GM12892 (cell line): ENCODE results near the gene ELL.

Source experiments
- POLR2A ChIP-seq: IDR thresholded peaks from 2 replicates; pipeline ENCODE4 v1.6.1; 2011; ENCODE audit warnings: low read depth, low read length, control low read depth
- POLR2AphosphoS5 ChIP-seq: IDR thresholded peaks from 2 replicates; pipeline ENCODE4 v1.6.1; 2011; ENCODE audit warnings: low read depth, low read length, control low read depth
- TAF1 ChIP-seq: IDR thresholded peaks from 2 replicates; pipeline ENCODE4 v1.6.1; 2011; ENCODE audit warnings: low read depth, mild to moderate bottlenecking, control low read depth, low read length, borderline replicate concordance

- TF ChIP-seq POLR2AphosphoS5: no peak
- TF ChIP-seq POLR2A: no peak
- TF ChIP-seq TAF1: no peak
Measured at GRCh38 chr19:18507021-18507726, 14.7 kb downstream of the ELL start.
